NB4 (cell line): ENCODE results near the gene SERINC2.
A peak's percentile ranks its signal among the peaks of the same experiment; 100 is the strongest.

Source experiments
- DNase-seq: peaks from one replicate; pipeline ENCODE4 v3.0.0; 2010; ENCODE audit warnings: low read depth
- H3K4me3 ChIP-seq: one replicate; pipeline ENCODE4 v1.5.1; 2011; ENCODE audit warnings: mild to moderate bottlenecking, low read depth, low read length, moderate library complexity
- CTCF ChIP-seq: IDR thresholded peaks from one replicate; pipeline ENCODE4 v1.5.1; 2012; ENCODE audit warnings: low read depth, low read length
- MAX ChIP-seq: IDR thresholded peaks from 2 replicates; pipeline ENCODE4 v1.6.1; 2011; ENCODE audit warnings: low read depth, low read length
- MYC ChIP-seq: IDR thresholded peaks from 2 replicates; pipeline ENCODE4 v1.6.1; 2011; ENCODE audit warnings: low read depth, low read length
- POLR2A ChIP-seq: IDR thresholded peaks from 2 replicates; pipeline ENCODE4 v1.6.1; 2011; ENCODE audit warnings: mild to moderate bottlenecking; ENCODE audit not compliant: insufficient read length; ENCODE audit errors: extremely low read depth

Gene SERINC2

GRCh38 chr1:31389616-31390015 lies 23.4 kb upstream of the SERINC2 start:
- no peak for DNase-seq
- TF ChIP-seq POLR2A (no peak), MYC (no peak)

GRCh38 chr1:31390071-31390470 lies 22.9 kb upstream of the SERINC2 start:
- DNase-seq: no peak
- TF ChIP-seq POLR2A (no peak), MAX (no peak), CTCF (no peak), MYC (no peak)
- no peak overlapping the region for H3K4me3 ChIP-seq

More at GRCh38 chr1:31389616-31390015, 23.4 kb upstream of the SERINC2 start:
- H3K4me3 ChIP-seq: no peak overlapping the region

GRCh38 chr1:31393463-31393862 lies 19.6 kb upstream of the SERINC2 start:
- H3K4me3 ChIP-seq: no peak overlapping the region
- TF ChIP-seq MYC: no peak
- no peak for TF ChIP-seq CTCF
- DNase-seq: no peak

- no peak overlapping the region for H3K4me3 ChIP-seq
- peak; percentile 86 for DNase-seq
- peak; percentile 69 for TF ChIP-seq CTCF
- peak; percentile 60 for TF ChIP-seq MAX
- TF ChIP-seq MYC: peak; percentile 52
- TF ChIP-seq POLR2A: no peak
These were observed 18.3 kb upstream of the SERINC2 start for GRCh38 chr1:31394584-31395193.

GRCh38 chr1:31396633-31397351 lies 16.2 kb upstream of the SERINC2 start:
- H3K4me3 ChIP-seq: no peak overlapping the region
- peak; percentile 95 for DNase-seq
- peak; percentile 69; the same call in 1 of the 2 replicates for TF ChIP-seq MAX
- TF ChIP-seq CTCF: peak; percentile 60
- TF ChIP-seq MYC: peak; percentile 78
- no peak for TF ChIP-seq POLR2A

- no peak for TF ChIP-seq POLR2A
- TF ChIP-seq MAX: no peak
- no peak for TF ChIP-seq CTCF
- no peak for TF ChIP-seq MYC
- no peak overlapping the region for H3K4me3 ChIP-seq
- DNase-seq: peak; percentile 44
These were observed 15.5 kb upstream of the SERINC2 start for GRCh38 chr1:31397360-31398095.
